Measurements from ENCODE around the gene KCTD15.
"Not testable (repeated sequence)": the region's sequence is repeated elsewhere in the genome, so short reads cannot be mapped to it uniquely, and the experiment has no call there.

The KCTD15 gene

DNA sequence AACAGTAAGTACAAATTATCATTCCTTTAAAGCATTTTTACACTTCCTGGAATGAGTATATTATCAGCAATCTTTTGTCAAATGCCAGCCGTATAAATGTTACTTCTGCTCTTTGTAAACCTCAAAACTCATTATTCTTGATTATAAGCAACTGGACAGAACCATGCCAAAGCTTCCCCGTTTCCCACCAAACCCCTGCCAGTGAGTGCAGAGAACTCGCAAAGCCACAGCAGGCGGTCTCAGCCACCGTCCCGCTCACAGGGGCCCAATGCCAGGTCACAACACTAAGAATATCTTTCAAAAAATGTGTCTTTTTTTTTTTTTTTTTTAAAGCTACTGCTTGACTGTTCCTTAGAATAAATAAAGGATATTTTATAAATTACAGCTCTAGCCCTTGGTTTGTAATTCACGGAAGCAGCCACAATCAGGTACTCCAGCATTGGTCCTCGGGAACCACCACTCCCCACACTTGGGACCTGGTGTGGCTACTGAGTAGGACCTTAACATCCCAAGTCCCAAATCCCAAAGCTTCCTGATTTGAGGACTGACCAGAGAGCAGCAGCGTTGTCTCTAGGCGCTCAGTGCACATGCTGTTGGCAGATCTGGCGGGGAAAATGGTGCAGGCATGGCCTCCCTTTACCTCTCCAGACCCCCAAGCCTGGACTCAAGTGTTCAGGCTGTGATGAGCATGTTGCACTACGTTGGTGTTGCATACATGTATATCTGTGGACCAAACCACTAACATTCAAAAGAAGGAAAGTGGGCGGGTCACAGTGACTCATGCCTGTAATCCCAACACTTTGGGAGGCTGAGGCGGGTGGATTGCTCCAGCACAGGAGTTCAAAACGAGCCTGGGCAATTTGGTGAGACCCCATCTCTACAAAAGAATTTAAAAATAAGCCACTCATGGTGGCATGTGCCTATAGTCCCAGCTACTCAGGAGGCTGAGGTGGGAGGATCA, 19.0 kb downstream of the KCTD15 start:
- no peak for DNase-seq

DNA sequence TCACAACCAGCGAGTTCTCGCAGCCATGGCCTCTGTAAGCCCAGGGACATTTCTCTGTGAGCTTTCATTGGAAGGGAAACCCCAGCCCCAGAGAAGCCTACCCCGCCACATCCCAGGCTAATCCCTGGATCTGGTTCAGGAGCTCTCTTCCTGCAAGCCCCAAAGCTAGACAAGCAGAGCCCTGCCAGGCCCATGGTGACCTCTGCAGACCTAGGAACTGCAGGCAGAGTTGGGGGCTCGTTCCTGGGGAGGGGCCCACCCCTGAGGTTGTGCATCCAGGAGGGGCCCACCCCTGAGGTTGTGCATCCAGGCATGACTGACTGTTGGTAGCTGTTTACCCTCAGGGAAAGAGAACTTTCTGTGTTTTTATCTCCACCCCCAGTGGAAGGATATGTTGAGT, 21.7 kb downstream of the KCTD15 start:
- no peak for DNase-seq

DNA sequence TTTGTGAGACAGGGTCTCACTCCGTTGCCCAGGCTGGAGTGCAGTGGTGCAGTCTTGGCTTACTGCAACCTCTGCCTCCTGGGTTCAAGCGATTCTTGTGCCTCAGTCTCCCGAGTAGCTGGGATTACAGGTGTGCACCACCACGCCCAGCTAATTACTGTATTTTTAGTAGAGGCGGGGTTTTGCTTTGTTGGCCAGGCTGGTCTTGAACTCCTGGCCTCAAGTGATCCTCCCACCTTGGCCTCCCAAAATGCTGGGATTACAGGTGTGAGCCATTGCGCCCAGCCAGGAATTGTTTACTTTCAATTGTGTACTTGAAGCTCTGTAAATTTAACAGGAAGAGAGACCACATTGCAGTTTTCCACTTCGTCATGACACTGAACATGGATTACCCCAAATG, 22.4 kb downstream of the KCTD15 start:
- not testable (repeated sequence) for DNase-seq

DNA sequence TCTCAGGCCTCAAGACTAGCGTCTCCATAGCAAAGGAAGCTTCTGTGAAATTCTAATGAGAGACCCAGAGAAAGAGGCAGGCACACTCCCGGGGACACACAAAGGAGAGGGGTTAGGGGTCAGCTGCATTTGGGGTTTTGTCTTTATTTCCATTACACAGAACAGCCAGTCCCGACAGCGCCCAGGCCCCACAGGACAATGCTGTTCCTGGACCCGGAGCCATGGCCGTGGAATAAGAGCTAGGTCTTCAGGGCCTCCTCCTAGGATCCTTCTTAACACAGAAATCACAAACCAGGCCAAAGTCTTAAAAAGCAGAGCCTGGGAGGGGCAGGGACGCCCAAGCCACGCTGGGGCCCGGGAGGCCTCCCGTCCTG, 22.8 kb downstream of the KCTD15 start:
- DNase-seq: no peak

DNA sequence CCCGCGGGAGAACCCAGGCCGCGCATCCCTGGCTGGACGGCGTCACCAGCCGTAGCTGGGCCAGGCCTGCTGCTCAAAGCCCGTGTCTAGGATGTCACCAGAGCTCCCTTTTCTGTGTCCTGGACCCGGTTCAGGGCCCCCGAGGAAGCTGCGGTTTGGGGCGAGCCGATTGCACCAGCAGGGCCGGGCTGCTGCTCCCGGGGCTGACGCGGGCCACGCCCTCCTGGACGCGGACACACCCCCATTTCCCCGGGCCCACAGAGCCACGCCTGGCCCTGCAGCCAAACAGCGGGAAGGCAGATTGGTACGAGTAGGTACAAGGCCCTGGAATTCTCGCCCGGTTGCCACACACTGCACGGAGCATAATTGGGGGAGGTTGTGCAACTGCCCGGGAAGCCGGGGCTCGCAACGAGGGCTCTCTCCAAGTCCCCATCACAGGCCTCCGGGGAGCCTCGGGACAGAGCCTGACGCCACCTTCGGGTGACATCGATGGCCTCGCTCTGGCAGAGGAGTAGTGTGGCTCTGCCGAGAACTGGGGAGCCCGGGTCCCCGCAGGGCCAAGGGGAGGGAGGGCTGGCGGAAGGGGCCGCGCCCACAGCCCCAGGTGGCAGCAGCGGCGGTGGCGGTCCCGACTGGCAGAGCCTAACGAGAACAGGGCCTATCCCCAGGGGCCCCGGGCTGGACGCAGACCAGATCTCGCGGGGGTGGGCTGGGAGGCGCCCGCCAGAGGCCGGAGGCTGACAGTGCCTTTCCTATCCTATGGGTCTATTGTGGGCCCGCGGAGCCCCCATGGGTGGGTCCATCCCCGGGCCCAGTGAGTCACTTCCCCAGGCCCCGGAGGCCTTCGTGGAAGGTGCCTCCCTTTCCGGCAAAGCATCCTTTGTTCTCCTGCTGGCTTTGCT, 23.5 kb downstream of the KCTD15 start:
- DNase-seq: peak; percentile 19

DNA sequence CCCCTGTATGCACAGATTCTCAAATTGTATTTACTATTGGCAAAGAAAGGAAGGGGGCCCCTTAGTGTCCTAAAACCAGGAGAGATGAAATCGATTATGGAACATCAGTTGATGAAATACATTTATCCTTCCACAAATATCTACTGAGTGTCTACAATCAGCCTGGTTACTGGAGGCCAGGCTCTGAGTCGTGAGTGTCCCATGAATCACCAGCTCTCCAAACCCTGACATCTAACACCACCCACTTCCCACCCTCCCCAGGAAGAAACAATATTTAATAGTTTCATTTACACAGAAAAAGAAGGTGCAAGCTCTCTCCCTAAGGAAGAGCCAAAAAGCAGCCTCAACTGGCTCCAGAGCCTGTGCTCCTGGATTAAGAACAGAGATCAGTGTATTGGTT, 25.2 kb downstream of the KCTD15 start:
- DNase-seq: no peak

DNA sequence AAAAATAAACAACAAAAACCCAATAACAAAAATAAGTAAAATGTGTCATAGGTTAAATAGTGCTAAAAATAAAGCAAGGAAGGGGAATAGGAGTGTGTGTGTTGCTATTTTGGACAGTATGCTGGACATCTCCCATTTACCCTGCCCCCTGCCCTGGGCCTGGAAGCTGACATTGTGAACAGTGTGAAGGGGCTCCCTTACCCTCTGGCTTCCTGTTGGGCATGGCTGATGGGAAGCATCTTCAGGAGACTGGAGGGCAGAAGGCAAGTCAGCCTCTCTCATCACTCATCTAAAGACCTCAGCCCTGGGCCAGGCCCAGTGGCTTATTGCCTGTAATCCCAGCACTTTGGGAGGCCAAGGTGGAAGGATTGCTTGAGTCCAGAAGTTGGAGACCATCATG, 26.7 kb downstream of the KCTD15 start:
- no peak for DNase-seq

DNA sequence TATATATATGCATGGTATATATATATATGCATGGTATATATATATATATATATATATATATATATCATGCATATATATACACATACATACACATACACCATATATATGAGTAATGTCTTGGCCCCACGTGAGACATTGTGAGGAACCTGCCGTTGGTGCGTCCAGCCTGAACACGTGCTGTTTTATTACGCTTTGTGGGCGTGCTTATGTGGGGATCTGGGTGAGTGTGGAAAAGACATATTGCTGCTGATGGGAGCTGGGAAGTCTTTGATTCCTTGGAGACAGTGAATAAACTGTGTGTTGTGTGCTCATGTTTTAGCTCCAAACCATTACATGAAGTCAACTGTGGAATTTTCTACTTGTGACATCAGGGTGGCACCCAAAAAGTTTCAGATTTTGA, 28.9 kb downstream of the KCTD15 start:
- no peak for DNase-seq

DNA sequence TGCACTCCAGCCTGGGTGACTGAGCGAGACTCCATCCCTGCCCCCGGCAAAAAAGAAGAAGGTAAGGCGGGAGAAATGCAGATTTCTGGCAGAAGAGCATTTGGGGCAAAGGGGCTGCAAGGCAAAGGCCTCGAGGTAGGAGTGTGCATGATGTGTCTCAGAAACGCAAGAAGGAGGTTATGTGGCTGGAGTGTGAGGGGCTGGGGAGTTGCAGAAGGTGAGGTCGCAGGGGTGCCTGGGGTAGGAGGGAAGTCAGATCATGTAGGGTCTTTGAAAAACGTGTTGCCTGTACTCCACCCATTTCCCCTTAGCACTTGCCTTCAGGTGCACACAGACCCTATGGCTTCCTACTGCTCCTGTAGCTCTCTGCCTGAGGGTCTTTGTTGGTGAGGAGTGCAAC, 29.9 kb downstream of the KCTD15 start:
- no peak for DNase-seq

DNA sequence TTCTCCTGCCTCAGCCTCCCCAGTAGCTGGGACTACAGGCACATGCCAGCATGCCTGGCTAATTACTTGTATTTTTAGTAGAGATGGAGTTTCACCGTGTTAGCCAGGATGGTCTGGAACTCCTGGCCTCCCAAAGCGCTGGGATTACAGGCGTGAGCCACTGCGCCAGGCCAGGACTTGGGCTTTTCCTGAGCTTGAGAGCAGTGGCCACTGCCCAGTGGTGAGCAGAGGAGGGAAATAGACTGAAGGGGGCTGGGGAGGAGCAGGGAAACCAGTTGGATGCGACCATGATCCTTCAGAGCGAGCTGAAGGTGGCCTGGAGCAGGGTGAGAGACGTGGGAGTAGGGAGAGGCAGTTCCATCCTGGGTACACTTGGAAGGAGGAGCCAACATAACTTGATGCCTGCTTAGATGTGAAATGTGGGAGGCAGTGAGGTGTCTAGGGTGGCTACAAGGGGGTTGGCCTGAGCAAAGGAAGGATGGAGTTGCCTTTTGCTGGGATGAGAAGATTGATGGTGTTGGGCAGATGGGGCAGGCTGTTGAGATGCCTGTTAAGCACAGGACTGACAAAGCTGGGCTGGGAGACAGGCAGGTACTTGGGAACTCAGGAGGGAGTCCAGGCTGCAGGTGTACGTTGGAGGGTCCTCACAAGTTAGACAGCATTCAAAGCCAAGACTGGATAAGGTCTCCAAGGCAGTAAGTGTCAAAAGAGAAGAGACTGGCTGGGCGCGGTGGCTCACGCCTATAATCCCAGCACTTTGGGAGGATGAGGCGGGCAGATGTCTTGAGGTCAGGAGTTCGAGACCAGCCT, 31.8 kb downstream of the KCTD15 start:
- DNase-seq: no peak

DNA sequence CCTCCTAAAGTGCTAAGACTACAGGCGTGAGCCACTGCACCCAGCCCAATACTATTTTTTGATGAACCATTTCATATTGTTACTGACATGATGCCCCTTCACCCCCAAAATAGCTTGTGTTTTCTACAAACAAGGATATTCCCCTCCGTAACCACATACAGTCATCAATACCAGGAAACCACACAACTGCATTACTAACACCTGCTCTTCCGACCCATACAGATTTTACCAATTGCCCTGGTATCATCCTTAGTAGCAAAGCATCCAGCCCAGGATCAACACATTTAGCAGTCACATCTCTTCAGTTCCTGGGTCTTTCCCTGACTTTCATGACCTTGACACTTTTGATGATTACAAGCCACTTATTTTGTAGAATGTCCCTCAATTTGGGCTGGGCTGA, 33.6 kb downstream of the KCTD15 start:
- DNase-seq: no peak

DNA sequence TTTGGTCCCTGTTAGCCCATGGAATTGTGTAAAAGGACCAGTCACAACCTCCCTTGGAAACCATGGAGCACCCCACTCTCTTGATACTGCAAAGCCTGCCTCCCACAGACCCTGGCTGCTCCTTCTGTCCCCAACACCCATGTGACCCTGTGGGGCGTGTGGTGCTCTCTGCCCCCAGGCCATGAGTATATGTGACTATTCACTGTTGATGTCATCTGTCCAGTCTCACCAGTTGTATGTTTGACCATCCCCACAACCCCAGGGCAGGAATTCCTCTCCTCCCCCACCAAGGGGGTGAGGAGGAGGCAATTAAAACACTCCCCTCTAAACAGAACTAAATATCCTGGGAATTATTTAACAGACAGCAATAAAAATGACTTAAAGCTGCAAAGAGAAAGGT, 35.2 kb downstream of the KCTD15 start:
- no peak for DNase-seq

DNA sequence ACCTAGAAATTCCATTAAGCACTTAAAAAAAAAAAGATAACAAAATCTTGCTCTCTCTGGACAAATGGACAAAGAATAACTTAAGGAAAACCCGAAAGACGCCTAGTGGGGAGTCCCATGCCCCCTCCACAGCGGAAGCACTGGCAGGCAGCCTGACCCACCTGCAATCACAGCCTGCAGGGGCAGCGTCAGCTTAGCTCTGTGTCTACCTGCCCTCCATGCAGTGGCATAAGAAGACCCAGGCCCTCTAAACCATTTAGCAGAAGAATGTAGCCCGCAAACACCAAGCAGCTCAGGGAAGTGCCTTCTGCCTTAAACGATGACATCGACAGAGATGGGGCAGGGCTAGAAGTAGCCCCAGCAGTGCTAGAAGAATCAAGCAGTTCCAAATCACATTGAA, 36.0 kb downstream of the KCTD15 start:
- DNase-seq: no peak

DNA sequence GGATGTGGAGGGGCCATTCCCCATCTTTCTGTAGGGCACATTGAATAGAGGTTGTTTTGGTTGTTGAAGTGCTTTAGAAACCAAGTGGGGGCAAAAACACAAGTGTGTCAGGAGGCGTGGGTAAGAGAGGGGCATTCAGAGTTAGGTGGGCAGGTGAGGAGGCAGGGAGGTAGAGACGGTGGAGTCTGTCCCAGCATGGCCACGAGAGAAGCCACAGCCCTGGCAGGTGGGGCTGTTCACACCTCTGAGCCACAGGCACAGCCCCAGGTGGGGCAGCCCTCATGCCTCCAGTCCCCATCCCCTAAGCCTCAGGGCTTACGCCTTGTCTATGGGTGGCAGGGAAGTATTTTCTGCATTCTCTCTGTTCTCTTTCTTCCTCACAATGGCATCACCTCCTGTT, 43.7 kb downstream of the KCTD15 start:
- no peak for DNase-seq

DNA sequence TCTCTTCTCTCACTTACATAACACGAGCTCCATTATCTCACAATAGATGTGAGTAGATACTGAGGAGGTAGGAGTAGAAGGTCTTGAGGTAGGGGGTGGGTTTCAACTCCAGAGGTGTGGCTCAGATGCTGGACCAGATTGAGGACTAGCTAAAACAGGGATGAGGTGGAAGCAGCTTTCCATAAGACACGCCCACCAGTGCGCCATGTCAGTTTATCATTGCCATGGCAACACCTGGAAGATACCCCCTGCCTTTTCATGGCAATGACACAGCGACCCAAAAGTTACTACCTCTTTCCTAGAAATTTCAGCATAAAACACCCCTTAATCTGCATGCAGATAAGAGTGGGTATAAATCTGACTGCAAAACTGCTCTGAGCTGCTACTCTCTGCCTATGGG, 44.1 kb downstream of the KCTD15 start:
- no peak for DNase-seq

DNA sequence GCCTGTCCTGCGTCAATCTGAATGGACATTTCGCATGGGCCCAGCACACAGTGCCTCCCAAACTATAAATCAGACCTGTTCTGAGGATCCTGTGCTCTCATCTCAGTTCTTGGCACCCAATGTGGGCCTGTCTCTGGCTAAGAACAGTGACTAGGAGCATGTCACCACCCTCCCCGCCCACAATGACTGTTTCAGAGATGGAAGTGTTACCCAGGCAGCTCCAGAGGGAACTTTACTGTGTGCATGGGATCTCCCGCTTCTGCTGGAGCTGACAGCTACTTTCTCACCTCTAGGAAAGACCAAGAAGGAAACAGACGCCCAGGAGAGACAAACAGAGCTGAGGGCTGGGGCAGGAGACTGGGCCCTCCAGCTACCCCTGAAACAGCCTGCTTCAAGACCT, 45.0 kb downstream of the KCTD15 start:
- DNase-seq: no peak

DNA sequence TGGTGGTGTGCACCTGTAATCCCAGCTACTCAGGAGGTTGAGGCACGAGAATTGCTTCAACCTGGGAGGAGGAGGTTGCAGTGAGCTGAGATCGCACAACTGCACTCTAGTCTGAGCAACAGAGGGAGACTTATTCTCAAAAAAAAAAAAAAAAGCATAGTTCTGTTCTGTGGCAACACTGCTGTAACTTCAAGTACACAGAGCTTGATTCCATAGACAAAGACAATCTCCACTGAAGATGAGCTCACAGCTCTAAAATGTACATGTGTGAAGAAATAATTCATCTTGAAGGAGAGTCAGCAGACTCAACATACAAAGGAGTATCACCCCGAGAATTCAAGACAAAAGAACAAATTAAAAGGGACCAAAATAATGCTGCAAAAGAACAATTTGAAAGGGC, 47.8 kb downstream of the KCTD15 start:
- DNase-seq: no peak

DNA sequence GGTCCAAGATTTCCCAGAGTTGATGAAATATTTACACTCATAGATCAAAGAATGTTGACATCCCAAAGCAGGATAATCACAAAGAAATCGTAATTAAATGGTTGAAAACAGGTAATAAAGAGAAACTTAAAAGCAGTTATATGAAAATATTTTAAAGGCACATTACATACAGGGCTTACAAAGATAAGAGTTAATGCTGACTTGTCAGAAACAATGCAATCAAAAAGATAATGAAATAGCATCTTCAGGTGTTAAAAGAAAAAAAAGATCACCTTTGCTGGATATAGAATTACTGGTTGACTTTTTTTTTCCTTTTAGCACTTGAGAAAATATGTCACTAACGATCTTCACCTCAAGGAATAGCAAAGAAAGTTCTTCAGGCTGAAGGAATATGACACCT, 48.8 kb downstream of the KCTD15 start:
- DNase-seq: no peak

DNA sequence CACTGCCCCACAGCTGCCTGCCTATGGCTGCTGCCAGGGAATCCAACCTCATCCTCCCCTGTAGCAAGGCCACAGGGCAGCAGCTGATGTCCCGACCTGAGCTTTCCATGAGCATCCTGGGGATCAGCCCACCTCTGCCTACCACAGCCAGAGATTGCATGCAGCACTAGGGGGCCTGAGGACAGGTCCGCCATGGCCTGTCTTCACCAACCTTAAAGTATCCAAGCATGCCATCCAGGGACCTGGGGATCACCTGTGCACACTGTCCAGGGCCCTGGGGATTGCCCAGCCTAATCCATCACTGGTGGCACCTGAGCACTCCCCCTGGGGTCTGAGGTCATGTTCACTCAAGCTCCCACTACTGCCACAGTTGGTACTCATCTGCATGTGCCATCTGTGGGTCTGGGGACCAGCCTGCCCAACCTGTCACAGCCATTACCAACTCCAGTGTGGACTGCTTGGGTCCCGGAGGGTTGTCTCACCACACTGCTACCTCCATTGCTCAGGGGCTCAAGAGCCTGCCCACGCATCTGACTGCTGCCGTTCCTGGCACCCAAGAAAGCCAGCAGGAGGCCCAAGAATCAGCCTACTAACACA, 53.0 kb downstream of the KCTD15 start:
- no peak for DNase-seq

DNA sequence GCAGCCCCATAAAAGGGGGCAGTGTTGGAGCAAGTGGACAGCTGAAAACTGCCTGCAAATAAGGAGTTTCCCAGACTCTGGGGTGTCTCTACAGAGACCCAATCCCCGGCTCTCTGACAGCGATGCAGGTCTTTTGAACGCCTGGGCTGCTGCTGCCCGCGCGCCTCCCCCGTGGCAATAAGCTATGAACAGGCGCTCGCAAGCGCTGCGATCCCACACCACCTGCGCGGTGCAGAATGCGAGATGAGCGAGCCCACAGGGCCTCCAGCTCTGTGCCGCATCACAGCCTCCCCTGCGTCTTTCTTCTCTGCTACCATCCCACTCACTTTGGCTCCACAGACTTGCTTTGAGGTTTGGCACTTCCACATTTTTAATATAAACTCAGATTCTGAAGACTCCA, 62.3 kb downstream of the KCTD15 start:
- DNase-seq: no peak

DNA sequence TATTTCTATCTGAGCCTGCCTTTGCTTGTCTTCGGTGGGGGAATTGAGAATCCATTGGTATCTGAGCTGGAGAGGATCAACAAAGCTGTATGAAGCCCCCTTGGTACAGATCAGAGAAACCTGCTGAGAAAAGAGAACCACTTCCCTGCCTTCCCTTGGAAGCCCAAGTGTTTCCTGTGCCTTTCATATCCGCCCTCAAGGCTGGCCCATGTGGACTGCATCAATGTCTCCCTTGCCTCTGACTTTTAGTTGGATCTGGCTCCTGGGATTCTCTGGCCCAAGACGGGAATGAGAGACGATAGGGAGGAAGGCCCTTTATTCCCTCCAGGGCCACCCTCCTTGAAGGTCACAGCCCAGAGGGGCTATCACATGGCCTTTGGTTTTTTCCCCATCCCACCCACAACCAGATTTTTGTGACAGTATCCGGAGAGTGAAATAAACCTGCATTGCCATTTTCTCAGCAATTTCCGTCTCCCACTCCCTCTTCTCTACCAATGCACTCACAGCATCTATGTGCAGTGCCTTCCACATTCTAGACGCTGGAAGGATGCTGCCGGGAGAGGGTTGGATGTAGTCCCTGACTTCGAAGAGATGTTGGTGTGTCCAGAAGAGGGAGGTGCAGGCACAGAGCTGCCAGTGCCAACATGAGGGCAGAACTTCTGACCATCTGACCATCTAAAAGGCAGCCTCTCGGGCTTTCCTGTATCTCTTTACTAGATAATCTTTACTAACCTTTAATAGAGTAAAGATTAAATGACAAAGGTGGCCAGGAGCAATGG, 63.8 kb downstream of the KCTD15 start:
- DNase-seq: no peak

DNA sequence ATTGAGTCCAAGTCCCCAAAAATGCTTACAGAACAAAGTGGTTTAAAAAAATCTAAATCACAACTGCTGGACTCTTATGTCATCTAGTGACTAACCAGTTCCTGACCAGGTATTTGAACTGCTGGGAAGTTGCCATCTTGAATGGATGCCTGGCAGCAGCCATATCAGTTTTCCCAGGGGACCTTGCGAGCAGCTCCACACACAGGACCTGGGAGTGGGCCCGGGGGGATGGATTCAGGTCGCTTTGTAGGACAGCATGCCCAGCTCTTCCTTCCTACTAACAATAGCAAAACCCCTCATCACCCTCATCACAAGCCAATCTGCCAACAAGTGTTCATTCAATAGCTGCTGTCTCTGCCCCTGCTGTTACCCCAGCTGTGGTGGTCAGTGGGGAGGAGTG, 65.3 kb downstream of the KCTD15 start:
- no peak for DNase-seq

Measured in NCI-H1436 (cell line).